GM06990 (cell line): ENCODE measurements around the gene MRPL41.
"Not testable (repeated sequence)": the region's sequence is repeated elsewhere in the genome, so short reads cannot be mapped to it uniquely, and the experiment has no call there.

Experiments used
- DNase-seq: peaks from one replicate; pipeline ENCODE4 v3.0.0-alpha.2; 2011; ENCODE audit not compliant: insufficient read length; ENCODE audit errors: extremely low read depth
- H3K27me3 ChIP-seq: replicated peaks from 2 replicates; pipeline ENCODE4 v1.6.0; 2011; ENCODE audit warnings: low read length; ENCODE audit not compliant: control insufficient read depth, insufficient read depth
- H3K36me3 ChIP-seq: 2 replicates; pipeline ENCODE4 v1.5.1; 2011; ENCODE audit warnings: low read length; ENCODE audit not compliant: control insufficient read depth, insufficient read depth
- H3K4me3 ChIP-seq: replicated peaks from 2 replicates; pipeline ENCODE4 v1.5.1; 2011; ENCODE audit warnings: low read depth, mild to moderate bottlenecking, control low read depth, low read length
- CTCF ChIP-seq: IDR thresholded peaks from 2 replicates; pipeline ENCODE4 v1.5.1; 2011; ENCODE audit warnings: low read length, control low read depth, mild to moderate bottlenecking, inconsistent platforms; ENCODE audit not compliant: insufficient read depth, poor library complexity, severe bottlenecking

MRPL41 gene

DNA sequence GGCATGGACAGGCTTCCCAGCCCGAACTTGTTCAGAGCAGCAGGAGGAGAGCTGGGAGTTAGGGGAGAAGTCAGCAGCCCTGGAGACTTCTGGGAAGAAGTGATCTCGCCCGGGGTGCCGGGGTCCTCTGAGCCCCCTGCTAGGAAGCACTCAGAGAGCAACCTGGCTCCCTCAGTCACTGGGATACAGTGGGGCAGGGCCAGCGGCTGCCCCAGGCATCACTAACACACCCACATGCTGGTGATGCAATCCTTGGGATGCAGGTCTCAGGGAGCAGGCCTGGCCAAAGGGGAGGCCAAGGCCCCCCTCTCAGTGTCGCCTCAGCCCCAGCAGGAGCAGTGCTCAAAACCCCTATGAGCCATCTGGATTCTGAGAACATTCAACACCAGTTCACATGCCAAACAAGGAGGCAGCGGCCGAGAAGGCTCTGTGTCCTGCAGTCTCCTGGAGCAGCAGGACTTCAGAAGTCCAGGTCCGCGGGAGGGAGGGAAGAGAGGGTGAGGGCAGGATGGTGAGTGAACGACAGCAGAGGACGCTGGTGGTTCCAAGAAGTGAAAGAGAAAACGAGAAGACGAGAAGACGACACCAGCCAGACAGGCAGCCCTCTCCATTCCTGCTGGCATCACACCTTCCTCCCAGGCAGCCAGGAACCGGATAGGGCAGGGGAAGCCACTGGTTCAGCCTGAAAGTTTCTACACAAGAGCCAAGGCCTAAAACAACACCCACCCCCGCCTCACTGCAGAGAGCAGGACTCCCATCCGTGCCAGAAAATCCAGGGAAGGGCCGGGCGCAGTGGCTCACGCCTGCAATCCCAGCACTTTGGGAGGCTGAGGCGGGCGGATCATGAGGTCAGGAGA lies 3.8 kb upstream of the MRPL41 start:
- no peak overlapping the region for H3K4me3 ChIP-seq
- no peaks in the 10 kb centered on the region for H3K36me3 ChIP-seq
- no peak for DNase-seq
- H3K27me3 ChIP-seq, result no peaks in the 10 kb centered on the region; the same call in 1 of the 2 replicates
- no peak for TF ChIP-seq CTCF

DNA sequence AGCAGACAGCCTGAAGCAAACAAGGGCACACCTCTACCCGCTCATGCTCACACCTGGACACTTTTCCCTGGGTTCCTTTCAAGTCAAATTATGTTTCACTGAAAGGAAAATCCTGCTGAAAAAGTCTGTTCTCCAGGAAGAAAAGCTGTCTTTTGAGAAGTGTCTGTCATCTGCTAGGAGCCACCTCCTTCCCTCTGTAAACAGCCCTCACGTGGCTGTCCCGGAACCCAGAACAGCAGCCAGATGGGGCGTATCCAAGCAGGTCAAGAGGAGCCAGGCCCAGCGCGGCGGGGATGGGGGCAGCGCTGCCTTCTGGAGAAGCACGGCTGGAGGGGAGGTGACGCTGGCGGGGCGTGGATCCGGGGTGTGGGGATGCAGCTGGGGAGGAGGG lies 1.5 kb upstream of the MRPL41 start, which contains the start of gene PNPLA7:
Gene PNPLA7, minus strand, starts transcription at position 172 of the 391 bp plus-strand sequence. CDS start 205 bp downstream, outside the sequence.
- peak; percentile 43 for DNase-seq
- TF ChIP-seq CTCF, result no peak
- peak within 1 kb of the TSS; percentile 75 for H3K4me3 ChIP-seq

GRCh38 chr9:137550958-137551263 lies 768 bp upstream of the MRPL41 start:
- H3K4me3 ChIP-seq, result peak overlapping the region; percentile 75
- not testable (repeated sequence) for DNase-seq

More for the DNA sequence above, 1.5 kb upstream of the MRPL41 start, which contains the start of gene PNPLA7:
- Histone ChIP-seq H3K27me3 (no peaks in the 10 kb centered on the region), H3K36me3 (peaks cover 4% of the 10 kb centered on the region)

GRCh38 chr9:137552022-137552768 lies 516 bp downstream of the MRPL41 start:
- TF ChIP-seq CTCF, result no peak
- Histone ChIP-seq H3K36me3 (peaks cover 13% of the 10 kb centered on the region), H3K27me3 (no peaks in the 10 kb centered on the region), H3K4me3 (peak overlapping the region; percentile 89)
- no peak for DNase-seq

More at GRCh38 chr9:137550958-137551263, 768 bp upstream of the MRPL41 start:
- not testable (repeated sequence) for H3K27me3 ChIP-seq, H3K36me3 ChIP-seq

DNA sequence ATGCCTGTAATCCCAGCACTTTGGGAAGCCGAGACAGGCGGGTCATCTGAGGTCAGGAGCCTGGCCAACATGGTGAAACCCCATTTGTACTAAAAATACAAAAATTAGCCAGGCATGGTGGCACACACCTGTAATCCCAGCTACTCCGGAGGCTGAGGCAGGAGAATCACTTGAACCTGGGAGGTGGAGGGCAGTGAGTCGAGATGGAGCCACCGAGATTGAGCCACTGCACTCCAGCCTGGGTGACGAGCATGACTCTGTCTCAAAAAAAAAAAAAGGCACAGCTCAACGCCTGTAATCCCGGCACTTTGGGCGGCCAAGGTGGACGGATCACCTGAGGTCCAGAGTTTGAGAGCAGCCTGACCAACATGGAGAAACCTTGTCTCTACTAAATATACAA lies 2.0 kb downstream of the MRPL41 start:
- not testable (repeated sequence) for H3K27me3 ChIP-seq, H3K4me3 ChIP-seq, DNase-seq
- H3K36me3 ChIP-seq, result peaks cover 15% of the 10 kb centered on the region

DNA sequence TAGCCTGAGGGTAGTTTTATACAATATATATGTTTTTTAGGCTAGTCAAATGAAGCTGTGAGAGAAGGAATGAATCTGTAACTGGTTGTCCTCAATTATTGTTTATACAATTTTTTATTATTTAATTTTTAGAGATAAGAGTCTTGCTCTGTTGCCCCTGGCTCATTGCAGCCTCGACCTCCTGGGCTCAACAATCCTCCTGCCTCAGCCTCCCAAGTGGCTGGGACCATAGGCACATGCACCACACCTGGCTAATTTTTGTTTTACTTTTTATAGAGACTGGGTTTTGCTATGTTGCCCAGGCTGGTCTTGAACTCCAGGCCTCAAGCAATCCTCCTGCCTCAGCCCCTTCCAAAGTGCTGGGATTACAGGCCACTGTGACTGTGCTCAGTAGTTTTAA lies 2.7 kb downstream of the MRPL41 start:
- Histone ChIP-seq H3K27me3 (no peaks in the 10 kb centered on the region), H3K36me3 (peaks cover 15% of the 10 kb centered on the region), H3K4me3 (no peak overlapping the region)
- DNase-seq, result no peak
- TF ChIP-seq CTCF, result no peak
